Loucy (cell line): Measurements from ENCODE around the gene MMP21.

ENCODE experiments used
- H2AFZ ChIP-seq: fragments of 200-600 bp; sonication (generic); 2 replicates; pipeline ENCODE4 v1.6.0; 2016; ENCODE audit warnings: antibody characterized with exemption, mild to moderate bottlenecking, low read length, moderate library complexity
- H3F3A ChIP-seq: fragments of 200-600 bp; 2 replicates; pipeline ENCODE4 v1.6.0; 2016; ENCODE audit warnings: antibody characterized with exemption, low read depth, mild to moderate bottlenecking
- H3K27me3 ChIP-seq: fragments of 200-600 bp; sonication (generic); 2 replicates; pipeline ENCODE4 v1.6.1; 2014; ENCODE audit warnings: low read length, mild to moderate bottlenecking; ENCODE audit not compliant: insufficient read depth, poor library complexity, severe bottlenecking
- H3K36me3 ChIP-seq: fragments of 200-600 bp; sonication (generic); 2 replicates; pipeline ENCODE4 v1.6.1; 2016; ENCODE audit warnings: low read length; ENCODE audit not compliant: insufficient read depth
- H3K4me1 ChIP-seq: fragments of 200-600 bp; sonication (generic); 2 replicates; pipeline ENCODE4 v1.5.1; 2014; ENCODE audit warnings: low read length, mild to moderate bottlenecking; ENCODE audit not compliant: insufficient read depth, poor library complexity, severe bottlenecking
- H3K4me2 ChIP-seq: fragments of 200-600 bp; sonication (generic); 2 replicates; pipeline ENCODE4 v1.6.0; 2014; ENCODE audit warnings: antibody characterized with exemption, low read length, low read depth, mild to moderate bottlenecking; ENCODE audit not compliant: poor library complexity, severe bottlenecking
- H3K4me3 ChIP-seq: fragments of 200-600 bp; sonication (generic); 2 replicates; pipeline ENCODE4 v1.5.1; 2014; ENCODE audit warnings: low read length, mild to moderate bottlenecking, mixed read lengths; ENCODE audit not compliant: poor library complexity, severe bottlenecking
- H3K79me2 ChIP-seq: fragments of 200-600 bp; sonication (generic); 2 replicates; pipeline ENCODE4 v1.6.1; 2014; ENCODE audit warnings: low read length; ENCODE audit not compliant: insufficient read depth
- H3K9ac ChIP-seq: fragments of 200-600 bp; sonication (generic); 2 replicates; pipeline ENCODE4 v1.6.0; 2014; ENCODE audit warnings: mild to moderate bottlenecking, low read depth, low read length, moderate library complexity; ENCODE audit not compliant: poor library complexity, severe bottlenecking
- H3K9me2 ChIP-seq: fragments of 200-600 bp; sonication (generic); replicated peaks from 2 replicates; pipeline ENCODE4 v1.6.1; 2016; ENCODE audit warnings: low read depth, low read length, mixed read lengths
- H3K9me3 ChIP-seq: fragments of 200-600 bp; sonication (generic); 2 replicates; pipeline ENCODE4 v1.6.1; 2014; ENCODE audit warnings: mild to moderate bottlenecking, antibody characterized with exemption, low read length, low read depth; ENCODE audit not compliant: insufficient read depth
- H4K20me1 ChIP-seq: fragments of 200-600 bp; sonication (generic); 2 replicates; pipeline ENCODE4 v1.6.0; 2014; ENCODE audit warnings: antibody characterized with exemption, low read length, mild to moderate bottlenecking; ENCODE audit not compliant: insufficient read depth, poor library complexity, severe bottlenecking
- EZH2phosphoT487 ChIP-seq: fragments of 200-600 bp; IDR thresholded peaks from 2 replicates; pipeline ENCODE4 v1.6.1; 2018; ENCODE audit warnings: antibody characterized with exemption, mild to moderate bottlenecking, moderate library complexity, borderline replicate concordance
- TF ChIP-seq, protein P1 (sequence below): fragments of 200-600 bp; sonication (generic); conservative IDR thresholded peaks from 2 replicates; pipeline ENCODE4 v1.5.1; 2014; ENCODE audit warnings: mild to moderate bottlenecking, antibody characterized with exemption, low read length

The MMP21 gene

DNA sequence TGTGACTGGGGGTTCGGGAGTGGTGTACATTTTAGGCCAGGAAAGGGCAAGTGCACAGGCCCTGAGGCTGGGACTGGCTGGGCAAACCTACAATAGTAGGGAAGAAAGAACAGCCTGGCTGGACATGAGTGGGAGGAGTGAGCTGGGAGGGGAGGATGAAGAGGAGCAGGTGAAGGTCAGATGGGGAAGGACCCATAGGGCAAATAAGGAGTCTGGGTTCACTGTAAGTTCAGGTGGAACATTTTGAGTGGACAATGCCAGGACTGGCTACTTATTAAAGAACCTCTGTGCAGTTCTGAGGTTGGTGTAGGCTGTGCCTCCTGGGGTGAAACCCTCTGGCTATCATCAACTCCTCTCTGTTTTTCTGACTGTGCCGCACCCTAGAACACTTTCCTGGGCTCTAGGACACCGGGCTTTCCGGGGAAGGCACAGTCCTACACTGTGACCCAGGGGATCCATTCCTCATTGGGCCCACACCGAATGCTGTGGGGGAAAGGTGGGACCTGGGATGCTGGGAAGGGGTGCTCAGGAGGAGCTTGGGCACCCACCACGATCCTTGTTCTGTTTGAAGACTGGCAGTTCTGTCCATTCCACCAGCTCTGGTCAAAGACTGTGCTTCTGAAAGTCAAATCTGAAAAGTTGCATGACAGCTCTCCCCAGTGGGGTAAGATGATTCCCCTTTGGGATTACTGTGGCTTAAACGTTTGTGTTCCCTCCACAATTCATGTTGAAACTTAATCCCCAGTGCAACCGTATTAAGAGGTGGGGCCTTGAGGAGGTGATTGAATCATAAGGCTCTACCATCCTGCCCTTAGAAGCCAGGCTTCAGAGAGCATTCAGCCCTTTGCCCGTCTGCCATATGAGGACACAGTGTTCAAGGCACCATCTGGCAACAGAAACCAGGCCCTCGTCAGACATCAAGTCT lies 4.0 kb upstream of the MMP21 start:
- Histone ChIP-seq H3K27me3 (no peaks in the 10 kb centered on the region), H3K36me3 (no peaks in the 10 kb centered on the region), H4K20me1 (no peaks in the 10 kb centered on the region), H3K4me1 (no peaks in the 10 kb centered on the region), H3K9me2 (no peaks in the 10 kb centered on the region), H3K4me2 (no peak overlapping the region), H3K4me3 (no peak overlapping the region), H3K79me2 (no peaks in the 10 kb centered on the region), H3K9me3 (no peaks in the 10 kb centered on the region), H3K9ac (no peak overlapping the region), H3F3A (no peaks in the 10 kb centered on the region), H2AFZ (no peak overlapping the region)
- TF ChIP-seq, protein P1, sequence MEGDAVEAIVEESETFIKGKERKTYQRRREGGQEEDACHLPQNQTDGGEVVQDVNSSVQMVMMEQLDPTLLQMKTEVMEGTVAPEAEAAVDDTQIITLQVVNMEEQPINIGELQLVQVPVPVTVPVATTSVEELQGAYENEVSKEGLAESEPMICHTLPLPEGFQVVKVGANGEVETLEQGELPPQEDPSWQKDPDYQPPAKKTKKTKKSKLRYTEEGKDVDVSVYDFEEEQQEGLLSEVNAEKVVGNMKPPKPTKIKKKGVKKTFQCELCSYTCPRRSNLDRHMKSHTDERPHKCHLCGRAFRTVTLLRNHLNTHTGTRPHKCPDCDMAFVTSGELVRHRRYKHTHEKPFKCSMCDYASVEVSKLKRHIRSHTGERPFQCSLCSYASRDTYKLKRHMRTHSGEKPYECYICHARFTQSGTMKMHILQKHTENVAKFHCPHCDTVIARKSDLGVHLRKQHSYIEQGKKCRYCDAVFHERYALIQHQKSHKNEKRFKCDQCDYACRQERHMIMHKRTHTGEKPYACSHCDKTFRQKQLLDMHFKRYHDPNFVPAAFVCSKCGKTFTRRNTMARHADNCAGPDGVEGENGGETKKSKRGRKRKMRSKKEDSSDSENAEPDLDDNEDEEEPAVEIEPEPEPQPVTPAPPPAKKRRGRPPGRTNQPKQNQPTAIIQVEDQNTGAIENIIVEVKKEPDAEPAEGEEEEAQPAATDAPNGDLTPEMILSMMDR, result no peak
- no peak for TF ChIP-seq EZH2phosphoT487

DNA sequence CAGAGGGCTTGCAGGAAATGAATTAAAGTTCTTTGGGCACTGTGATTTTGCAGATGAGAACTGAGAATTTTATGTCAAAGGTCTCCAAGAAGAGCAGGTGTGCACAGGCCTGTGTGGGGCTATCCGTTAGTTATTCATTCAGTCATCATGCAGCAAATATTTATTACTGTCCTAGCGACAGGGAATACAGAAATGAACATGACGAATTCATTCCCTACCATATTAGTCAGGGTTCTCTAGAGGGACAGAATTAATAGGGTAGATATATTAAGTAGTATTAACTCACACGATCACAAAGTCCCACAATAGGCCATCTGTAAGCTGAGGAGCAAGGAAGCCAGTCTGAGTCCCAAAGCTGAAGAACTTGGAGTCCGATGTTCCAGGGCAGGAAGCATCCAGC lies 2.9 kb upstream of the MMP21 start:
- H3K9me2 ChIP-seq, result no peaks in the 10 kb centered on the region
- no peaks in the 10 kb centered on the region for H3K9me3 ChIP-seq
- no peak overlapping the region for H3K4me3 ChIP-seq
- no peaks in the 10 kb centered on the region for H3K4me1 ChIP-seq
- H3K36me3 ChIP-seq, result no peaks in the 10 kb centered on the region
- no peaks in the 10 kb centered on the region for H3K27me3 ChIP-seq
- no peaks in the 10 kb centered on the region for H3F3A ChIP-seq
- no peaks in the 10 kb centered on the region for H4K20me1 ChIP-seq
- no peak overlapping the region for H2AFZ ChIP-seq
- H3K79me2 ChIP-seq, result no peaks in the 10 kb centered on the region
- H3K9ac ChIP-seq, result no peak overlapping the region
- no peak for TF ChIP-seq EZH2phosphoT487
- TF ChIP-seq, protein P1, result no peak
- no peak overlapping the region for H3K4me2 ChIP-seq

DNA sequence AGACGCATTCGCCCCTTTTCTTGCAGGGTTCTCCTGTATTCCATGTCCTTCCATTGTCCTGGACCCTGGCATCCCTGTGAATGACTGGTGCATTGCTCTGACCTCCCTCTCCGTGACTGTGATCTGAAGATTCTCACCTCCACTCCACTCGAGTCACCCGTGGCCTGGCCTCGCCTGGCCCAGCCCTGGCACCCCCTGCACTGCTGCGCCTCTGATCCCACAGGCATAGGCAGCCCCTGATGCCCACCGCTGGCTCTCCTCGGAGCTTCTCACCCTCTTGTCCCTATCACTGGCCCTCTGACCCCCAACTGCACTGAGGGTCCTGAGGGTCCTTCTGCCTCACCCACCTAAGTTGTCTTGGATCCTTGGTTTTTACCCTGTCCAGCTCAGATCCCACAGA lies 2.2 kb upstream of the MMP21 start:
- Histone ChIP-seq H3K9me3 (no peaks in the 10 kb centered on the region), H3F3A (no peaks in the 10 kb centered on the region), H3K4me3 (no peak overlapping the region), H4K20me1 (no peaks in the 10 kb centered on the region), H3K36me3 (no peaks in the 10 kb centered on the region), H2AFZ (no peak overlapping the region), H3K4me1 (no peaks in the 10 kb centered on the region), H3K9ac (no peak overlapping the region), H3K79me2 (no peaks in the 10 kb centered on the region), H3K4me2 (no peak overlapping the region), H3K27me3 (no peaks in the 10 kb centered on the region), H3K9me2 (no peaks in the 10 kb centered on the region)
- TF ChIP-seq, protein P1, result no peak
- no peak for TF ChIP-seq EZH2phosphoT487
